Measurements from ENCODE around the gene BBS5.
"Not testable (repeated sequence)": the region's sequence is repeated elsewhere in the genome, so short reads cannot be mapped to it uniquely, and the experiment has no call there.

Gene BBS5

GRCh38 chr2:169509298-169509885, 30.1 kb downstream of the BBS5 start, which contains the start of gene KLHL41:
Gene KLHL41 (plus strand): TSS chr2:169509702. CDS start chr2:169509779, 77 bp downstream.
- peak; percentile 20 for DNase-seq (ENCODE audit: low read depth)
- H3K4me3 ChIP-seq (replicated peaks; ENCODE audit: low read depth, low read length): no peak within 1 kb of the TSS
- TF ChIP-seq CTCF (IDR thresholded peaks at IDR 0.05; ENCODE audit: low read length, missing control alignments): no peak

GRCh38 chr2:169509955-169510354, 30.7 kb downstream of the BBS5 start:
- H3K4me3 ChIP-seq (replicated peaks; ENCODE audit: low read depth, low read length): no peak overlapping the region
- no peak for DNase-seq (ENCODE audit: low read depth)
- no peak for TF ChIP-seq CTCF (IDR thresholded peaks at IDR 0.05; ENCODE audit: low read length, missing control alignments)

GRCh38 chr2:169510496-169510895, 31.2 kb downstream of the BBS5 start:
- no peak overlapping the region for H3K4me3 ChIP-seq (replicated peaks; ENCODE audit: low read depth, low read length)
- no peak for DNase-seq (ENCODE audit: low read depth)
- no peak for TF ChIP-seq CTCF (IDR thresholded peaks at IDR 0.05; ENCODE audit: low read length, missing control alignments)

GRCh38 chr2:169511818-169512217, 32.5 kb downstream of the BBS5 start:
- H3K4me3 ChIP-seq (replicated peaks; ENCODE audit: low read depth, low read length): no peak overlapping the region
- no peak for TF ChIP-seq CTCF (IDR thresholded peaks at IDR 0.05; ENCODE audit: low read length, missing control alignments)
- DNase-seq (ENCODE audit: low read depth): no peak

- no peak overlapping the region for H3K4me3 ChIP-seq (replicated peaks; ENCODE audit: low read depth, low read length)
- no peak for DNase-seq (ENCODE audit: low read depth)
- no peak for TF ChIP-seq CTCF (IDR thresholded peaks at IDR 0.05; ENCODE audit: low read length, missing control alignments)
Observed at GRCh38 chr2:169512525-169512924, 33.2 kb downstream of the BBS5 start.

- no peak overlapping the region for H3K4me3 ChIP-seq (replicated peaks; ENCODE audit: low read depth, low read length)
- TF ChIP-seq CTCF (IDR thresholded peaks at IDR 0.05; ENCODE audit: low read length, missing control alignments): no peak
- DNase-seq (ENCODE audit: low read depth): no peak
Observed at GRCh38 chr2:169513094-169513493, 33.8 kb downstream of the BBS5 start.

- H3K4me3 ChIP-seq (replicated peaks; ENCODE audit: low read depth, low read length): no peak overlapping the region
- TF ChIP-seq CTCF (IDR thresholded peaks at IDR 0.05; ENCODE audit: low read length, missing control alignments): no peak
- no peak for DNase-seq (ENCODE audit: low read depth)
Observed at GRCh38 chr2:169513926-169514325, 34.6 kb downstream of the BBS5 start.

GRCh38 chr2:169514758-169515157, 35.5 kb downstream of the BBS5 start:
- H3K4me3 ChIP-seq (replicated peaks; ENCODE audit: low read depth, low read length); DNase-seq (ENCODE audit: low read depth): not testable (repeated sequence)

GRCh38 chr2:169516488-169516995, 37.2 kb downstream of the BBS5 start:
- not testable (repeated sequence) for DNase-seq (ENCODE audit: low read depth)

More at GRCh38 chr2:169516488-169516995, 37.2 kb downstream of the BBS5 start:
- H3K4me3 ChIP-seq (replicated peaks; ENCODE audit: low read depth, low read length): not testable (repeated sequence)
